NK-92 (cell line): ENCODE results near the gene IGFBP7.

Experiments
- DNase-seq: peaks from one replicate; lab custom pipeline; 2025; ENCODE audit not compliant: unreplicated experiment; lab: John Stamatoyannopoulos, UW

IGFBP7 gene

DNA sequence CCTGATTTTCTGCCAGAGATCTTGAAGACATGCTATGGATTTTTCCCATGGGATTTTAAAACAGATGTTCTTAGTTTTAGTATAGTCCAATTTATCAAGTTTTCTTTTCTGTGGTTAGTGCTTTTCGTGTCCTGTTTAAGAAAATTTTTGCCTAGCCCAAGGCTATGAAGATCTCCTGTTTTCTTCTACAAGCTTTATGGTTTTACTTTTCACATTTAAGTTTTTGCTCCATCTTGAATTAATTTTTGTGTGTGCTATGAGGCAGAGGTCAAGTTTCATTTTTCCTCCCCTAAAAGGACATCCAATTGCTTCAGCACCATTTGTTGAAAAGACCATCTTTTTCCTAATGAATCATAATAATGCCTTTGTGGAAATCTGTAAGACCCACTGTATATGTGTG is 65.9 kb downstream of the IGFBP7 start:
- DNase-seq, result no peak

DNA sequence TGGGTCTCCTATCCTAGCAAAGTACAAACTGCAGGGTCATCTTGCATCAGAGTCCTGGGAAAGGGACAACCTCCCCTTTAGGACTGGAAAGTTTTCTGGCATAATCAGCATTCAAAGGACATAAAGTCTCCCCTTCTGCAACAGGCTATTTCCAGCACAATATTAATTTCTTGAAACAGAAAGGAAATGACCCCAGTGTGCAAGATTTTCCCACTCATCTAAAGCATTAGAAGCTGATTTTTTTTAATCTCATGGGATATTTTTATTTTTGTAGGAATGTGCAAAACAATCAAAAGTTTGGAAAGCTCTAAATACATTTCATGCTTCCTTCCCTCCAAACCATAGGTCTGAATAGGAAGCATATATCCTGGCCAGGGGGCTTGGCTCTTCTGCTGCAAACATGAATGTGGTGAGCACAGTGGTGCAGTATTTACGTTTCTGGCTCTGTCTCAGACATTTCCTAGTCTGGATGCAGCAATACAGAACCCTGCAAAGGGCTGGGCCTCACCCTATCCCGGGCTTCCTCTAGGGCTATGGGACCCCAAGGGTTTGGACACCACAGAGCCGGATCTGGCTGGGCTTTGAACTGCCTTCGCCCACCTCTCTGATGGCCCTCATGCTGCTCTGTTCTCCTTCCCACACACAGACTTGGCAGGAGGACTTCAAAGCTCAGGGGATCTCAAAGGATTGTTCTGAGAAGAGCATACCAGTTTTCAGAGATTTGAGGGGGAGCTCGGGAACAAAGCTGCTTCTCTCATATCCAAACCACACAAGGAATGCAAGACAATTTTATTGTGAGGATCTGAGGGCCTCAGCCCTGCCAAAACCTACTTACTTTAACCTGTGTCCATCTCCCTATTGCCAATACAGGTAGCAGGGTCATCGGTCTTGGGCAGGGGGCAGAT is 66.6 kb downstream of the IGFBP7 start:
- no peak for DNase-seq

DNA sequence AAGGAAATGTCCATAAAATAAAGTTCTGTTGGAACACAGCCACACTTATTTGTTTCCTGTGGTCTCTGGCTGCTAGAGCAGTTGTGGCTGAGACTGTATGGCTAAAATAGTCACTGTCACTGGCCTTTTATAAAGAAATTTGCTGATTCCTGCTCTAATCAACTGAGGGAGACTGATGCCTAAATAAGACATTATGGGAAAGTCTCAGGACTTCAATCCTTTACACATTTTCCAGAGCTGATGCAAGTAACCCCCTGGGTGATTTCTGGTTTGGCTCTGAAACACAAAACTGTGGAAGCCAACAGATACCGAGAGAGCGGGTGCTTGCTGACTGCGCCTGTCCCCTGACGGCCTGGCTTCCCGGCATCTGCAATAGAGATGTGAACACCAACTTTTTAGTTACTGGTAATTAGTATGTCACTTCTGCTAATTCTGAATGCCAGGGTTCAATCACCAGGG is 67.4 kb downstream of the IGFBP7 start:
- no peak for DNase-seq

DNA sequence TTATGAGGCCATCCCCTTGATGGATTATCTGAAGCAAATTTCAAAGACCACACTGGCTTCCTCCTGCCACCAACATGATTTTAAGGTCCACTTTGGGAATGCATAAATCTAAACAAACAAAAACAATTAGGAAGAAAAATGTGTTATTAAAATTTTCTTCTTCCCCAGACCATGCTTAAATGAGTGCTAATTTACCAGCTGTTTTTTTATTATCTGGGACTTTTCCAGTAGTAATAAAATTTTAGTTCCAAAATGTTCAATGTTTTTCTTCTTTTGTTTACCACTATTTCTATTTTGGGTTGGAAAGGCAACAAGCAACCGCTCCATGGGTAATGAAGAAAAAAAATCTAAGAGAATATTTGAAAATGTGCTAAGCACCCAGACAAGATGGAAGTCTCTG is 69.2 kb downstream of the IGFBP7 start:
- DNase-seq, result no peak

DNA sequence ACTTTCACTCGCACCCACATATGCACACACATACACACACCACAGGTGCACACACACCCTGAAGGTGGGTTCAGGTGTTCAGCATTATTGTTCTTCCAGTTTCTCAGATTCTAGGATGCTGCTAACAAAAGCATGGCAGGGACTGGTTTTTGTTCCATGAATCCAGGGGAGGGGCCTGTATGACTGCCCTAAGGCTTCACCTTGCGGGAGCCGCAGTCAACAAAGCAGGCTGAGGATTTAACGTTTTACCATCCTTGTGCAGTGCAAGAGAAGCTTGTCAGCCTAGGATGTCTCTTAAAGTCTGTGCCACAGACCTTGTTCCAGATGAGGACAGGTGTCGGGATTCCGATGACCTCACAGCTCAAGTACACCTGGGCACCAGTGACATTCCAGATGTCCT is 69.7 kb downstream of the IGFBP7 start:
- no peak for DNase-seq

DNA sequence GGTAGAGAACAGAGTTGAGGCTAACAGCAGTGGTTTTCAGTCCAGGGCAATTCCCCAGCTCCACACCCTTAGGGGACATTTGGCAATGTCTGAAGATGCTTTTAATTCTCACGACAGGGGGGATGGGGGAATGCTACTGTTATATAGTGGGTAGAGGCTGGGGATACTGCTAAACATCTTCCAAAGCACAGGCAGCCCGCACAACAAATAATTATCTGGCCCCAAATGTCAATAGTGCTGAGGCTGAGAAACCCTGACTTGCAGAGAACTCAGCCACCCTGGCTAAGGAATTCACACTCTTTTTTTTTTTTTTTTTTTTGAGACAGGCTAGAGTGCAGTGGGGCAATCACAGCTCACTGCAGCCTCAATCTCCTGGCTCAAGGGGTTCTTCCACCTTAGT is 70.8 kb downstream of the IGFBP7 start:
- DNase-seq, result no peak

DNA sequence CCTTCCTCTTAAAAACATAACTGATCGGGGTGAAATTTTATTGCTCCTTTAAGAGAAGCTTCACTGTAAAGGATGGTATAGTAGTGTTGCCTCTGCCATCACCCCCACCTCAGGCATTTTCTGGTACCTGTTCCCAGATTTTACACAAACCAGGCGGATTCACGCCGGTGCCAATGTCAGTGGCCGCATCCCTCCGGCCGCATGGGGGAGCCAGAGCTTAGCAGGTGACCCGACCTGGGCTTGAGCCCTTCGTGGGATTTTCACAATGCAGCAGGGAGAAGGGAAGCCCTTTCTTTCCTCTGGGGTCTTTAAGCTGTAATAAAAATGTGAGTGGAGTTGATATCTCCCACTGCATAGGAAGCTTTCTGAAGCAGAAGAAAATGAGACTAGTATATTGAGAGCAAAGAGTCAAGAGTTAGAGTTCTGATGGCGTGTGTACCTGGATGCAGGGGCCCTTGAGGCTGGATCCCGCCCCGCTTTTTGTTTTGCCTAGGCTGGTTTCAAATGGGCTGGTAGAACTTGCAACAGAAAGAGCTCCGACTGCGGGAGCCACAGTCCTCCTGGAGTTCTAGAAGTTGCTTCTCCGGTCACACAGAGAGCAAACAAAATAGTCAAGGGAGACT is 72.1 kb downstream of the IGFBP7 start:
- DNase-seq, result no peak

DNA sequence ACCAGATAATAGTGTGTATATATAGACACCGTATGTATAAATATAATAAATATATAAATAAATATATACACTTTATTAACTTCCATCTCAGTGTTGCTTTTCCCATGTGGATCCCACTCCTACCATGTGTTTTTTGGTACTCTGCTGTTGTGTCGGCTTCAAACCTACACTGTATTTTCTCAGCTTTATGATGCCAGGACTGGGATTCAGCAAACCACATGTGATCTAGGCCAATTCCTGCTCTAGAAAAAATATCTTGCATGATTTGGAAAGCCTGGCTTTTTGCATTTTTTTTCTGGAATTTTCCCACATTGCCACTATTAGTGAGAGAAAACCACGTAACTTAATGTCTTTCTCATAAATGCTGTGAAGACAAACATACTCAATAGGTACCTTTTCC is 75.7 kb downstream of the IGFBP7 start:
- DNase-seq, result no peak

DNA sequence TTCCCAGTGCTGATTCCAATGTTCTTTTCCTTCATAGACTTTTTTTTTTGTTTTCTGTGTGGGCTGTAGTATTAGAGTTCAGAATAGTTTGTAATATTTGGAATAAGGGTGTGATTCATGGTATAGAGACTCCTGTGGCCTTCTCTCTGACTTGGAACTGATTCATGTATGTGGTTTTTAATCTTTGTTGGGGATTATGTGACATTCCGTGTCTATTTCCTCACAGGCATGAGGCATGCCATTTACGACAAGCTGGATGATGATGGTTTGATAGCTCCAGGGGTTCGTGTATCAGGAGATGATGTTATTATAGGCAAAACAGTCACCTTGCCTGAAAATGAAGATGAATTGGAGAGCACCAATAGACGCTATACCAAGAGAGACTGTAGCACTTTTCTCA is 87.1 kb downstream of the IGFBP7 start:
- DNase-seq, result no peak

DNA sequence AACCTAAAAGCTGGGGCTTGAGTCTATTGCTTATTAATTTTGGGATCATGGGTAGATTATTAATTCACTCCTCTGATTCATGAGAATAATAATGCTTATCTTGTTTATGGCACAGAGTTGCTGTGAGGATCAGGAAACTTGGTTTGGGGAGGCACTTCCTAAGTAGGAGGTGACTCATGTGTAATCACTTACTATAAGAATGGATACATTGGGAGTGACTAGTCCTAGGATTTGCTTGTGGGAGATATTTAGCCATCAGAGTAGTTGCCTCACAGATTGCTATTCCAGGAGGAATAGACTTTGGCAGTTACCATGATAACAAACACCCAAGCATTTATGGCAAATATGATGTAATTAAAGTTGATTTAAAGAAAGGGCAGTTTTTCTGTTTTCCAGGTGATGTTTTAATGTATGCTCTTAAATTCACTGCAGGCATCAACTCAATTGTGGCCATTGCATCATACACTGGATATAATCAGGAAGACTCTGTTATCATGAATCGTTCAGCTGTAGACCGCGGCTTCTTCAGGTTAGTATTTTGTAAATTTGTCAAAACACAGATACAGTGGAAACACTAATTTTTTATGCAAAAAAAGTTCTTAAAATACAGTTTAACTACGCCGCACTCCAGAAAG is 89.6 kb downstream of the IGFBP7 start:
- no peak for DNase-seq

DNA sequence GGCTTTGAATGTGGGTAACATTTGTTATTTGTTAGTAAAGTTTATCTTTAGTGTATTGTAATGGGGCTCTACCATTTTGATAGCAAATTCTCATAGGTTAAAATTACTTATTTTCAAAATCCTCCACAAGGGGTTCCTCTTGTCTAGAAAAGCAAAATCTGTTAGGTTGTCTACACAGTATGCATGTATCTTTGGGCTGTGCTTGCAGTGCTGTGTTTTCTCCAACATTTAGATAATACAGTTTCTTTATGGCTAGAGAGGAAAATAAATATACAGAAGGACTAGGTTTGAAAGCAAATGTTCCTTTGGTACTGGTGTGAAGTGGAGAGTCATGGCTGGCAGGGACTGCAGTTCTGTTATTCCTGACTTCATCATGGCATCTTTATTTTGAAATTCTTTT is 91.2 kb downstream of the IGFBP7 start:
- no peak for DNase-seq

DNA sequence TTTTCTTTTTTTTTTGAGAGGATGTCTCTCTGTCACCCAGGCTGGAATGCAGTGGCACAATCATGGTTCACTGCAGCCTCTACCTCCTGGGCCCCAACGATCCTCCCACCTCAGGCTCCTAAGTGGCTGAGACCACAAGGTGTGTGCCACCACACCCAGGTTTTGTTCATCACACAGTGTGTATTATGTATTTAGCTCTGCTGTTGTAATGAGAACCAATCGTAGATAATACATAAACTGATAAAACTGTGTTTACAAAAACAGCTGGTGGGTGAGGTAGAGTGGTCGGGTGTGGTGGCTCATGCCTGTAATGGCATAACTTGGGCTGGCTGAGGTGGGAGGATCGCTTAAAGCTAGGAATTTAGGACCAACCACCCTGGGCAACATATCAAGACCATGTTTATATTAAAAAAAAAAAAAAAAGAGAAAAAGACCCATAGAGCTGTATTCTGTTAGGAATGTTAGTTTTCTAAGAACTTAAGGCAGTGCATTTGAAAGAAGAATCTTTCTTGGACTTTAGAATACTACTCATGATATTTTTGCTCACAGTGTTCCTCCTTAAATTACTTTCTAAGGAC is 96.6 kb downstream of the IGFBP7 start:
- DNase-seq, result no peak

DNA sequence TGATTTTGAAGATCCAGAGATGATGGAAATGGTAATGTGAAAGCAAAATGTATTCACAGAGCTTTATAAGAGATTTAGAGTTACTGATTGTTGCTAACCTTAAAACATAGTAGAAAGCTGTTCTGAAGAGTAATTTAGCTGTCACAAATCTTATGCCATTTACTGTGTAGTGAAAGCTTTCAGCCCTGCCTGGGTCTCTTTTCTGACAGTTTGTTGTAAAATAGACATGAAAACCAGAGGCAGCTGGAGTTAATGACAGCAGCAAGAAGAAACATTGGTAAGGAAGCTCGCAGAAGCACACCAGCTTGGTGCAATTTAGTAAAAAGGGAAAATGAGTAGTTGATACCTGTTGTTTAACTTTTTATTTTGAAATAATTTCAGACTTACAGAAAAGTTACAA is 110.4 kb downstream of the IGFBP7 start:
- no peak for DNase-seq

DNA sequence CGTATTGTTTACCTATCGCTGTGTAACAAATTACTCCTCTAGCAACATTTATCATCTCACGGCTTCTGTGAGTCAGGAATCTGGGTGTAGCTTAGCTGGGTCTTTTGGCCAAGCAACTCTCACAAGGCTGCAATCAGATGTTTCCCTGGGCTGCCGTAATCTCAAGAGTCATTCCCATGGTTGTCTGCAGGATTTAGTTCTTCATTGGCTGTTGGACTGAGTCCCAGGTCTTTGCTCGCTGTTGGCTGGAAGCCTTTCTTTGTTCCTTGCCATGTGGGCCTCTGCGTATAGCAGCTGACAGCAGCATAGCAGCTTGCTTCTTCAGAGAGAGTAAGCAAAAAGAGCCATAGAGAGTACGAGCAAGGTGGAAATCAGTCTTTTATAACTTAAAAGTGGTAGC is 114.7 kb downstream of the IGFBP7 start:
- DNase-seq, result no peak

DNA sequence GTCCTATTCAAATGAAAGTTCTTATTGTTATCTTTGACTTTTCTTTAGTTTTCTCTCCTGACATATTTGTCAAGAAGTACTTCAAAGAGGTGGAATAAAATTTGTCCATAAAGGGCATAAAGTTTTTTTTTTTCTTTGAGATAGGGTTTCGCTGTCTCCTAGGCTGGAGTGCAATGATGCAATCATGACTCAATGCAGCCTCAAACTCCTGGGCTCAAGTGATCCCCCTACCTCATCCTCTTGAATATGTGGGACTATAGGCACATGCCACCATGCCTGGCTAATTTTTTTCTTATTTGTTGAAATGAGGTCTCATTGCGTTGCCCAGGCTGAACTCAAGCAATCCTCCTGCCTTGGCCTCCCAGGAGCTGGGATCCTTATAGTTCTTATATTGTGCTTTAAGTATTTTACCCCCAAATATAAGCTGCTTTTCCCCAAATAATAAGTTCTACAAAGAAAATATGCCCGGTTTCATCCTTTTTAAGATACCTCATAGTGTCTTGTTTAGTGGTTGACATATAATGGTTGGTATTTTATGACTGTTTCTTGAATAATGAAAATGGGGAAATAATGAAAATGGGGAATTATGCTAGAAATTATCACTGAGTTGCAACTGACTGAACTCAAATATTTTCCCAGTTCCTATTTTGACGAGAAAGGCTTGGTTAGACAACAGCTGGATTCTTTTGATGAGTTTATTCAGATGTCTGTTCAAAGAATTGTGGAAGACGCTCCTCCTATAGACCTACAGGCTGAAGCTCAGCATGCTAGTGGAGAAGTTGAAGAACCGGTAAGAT is 119.9 kb downstream of the IGFBP7 start:
- DNase-seq, result no peak

DNA sequence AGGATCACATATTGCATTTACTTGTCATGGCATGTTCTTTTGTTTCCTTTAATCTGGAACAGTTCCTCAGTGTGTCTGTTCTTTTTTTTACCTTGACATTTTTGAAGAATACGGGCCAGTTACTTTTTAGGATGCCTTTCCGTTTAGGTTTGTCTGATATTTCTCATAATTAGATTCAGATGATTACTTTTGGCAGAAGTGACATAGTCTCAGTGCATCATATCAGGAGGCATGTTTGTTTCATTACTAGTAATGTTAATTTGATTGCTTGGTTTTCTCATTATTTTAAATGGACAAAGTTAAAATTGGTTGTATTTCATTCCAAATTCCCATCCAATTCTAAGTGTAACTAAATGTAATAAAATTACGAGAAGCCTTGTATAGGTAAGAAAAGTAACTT is 123.2 kb downstream of the IGFBP7 start:
- no peak for DNase-seq

DNA sequence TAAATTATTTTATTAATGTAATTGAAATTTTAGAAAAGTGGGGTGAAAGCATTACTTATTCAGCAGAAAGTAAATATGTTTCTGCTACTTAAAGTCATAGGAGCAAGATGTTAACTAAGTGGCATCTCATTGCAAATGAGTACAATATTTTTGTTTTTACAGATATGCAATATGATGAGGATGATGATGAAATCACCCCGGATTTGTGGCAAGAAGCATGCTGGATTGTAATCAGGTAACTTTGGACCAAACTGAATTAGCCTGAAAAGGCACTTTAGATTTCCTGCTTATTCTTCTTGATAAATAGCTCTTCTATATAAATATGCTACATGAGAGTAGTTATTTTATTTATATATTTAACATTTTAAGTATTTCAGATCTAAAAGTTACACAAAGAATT is 124.0 kb downstream of the IGFBP7 start:
- DNase-seq, result no peak

DNA sequence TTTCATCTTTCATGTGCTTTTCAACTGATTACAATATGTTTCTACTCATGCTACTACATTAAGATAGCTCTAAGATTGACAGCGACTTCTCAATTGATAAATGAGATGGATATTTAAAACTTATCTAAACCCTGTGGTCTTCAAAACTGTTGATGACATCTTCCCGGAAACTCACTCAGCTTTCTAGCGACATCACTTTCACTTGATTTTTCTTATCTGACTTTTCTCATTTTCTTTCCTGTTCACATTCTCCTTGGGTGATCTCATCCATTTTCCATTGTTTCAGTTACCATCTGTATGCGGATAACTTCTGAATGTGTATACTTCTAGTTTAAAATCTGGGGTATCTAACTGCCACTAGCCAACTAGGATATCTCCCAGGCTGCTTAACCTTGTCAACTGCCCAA is 128.4 kb downstream of the IGFBP7 start:
- DNase-seq, result no peak
